B cell (primary cell): ENCODE measurements around the gene EPB41. TPM values are rescaled to one million over a fixed set of nuclear protein-coding genes. Genes with fewer than 3 reads are reported as not detected.
"Not testable (repeated sequence)": the region's sequence is repeated elsewhere in the genome, so short reads cannot be mapped to it uniquely, and the experiment has no call there.

ENCODE experiments used
- ATAC-seq: fragments of 200-7000 bp; cut with Tn5 transposase; one replicate; pipeline ENCODE4 v1.10.0; 2021; ENCODE audit warnings: low read depth, mild to moderate bottlenecking, moderate number of reproducible peaks, moderate library complexity
- CTCF ChIA-PET: fragments of 350-600 bp; sonication (Branson Sonifier 250); formaldehyde crosslinking; loops from one replicate; lab custom pipeline; 2021; ENCODE audit warnings: antibody characterized with exemption, inconsistent platforms; lab: Charles Lee
- POLR2A ChIA-PET: fragments of 350-600 bp; sonication (Branson Sonifier 250); formaldehyde crosslinking; loops from one replicate; lab custom pipeline; 2021; ENCODE audit warnings: antibody characterized with exemption; lab: Charles Lee
- DNase-seq: peaks from one replicate; pipeline ENCODE4 v3.0.0; 2013
- H2AFZ ChIP-seq: 2 replicates; pipeline ENCODE4 v1.6.1; 2012; ENCODE audit warnings: mild to moderate bottlenecking, low read depth, low read length; ENCODE audit not compliant: insufficient read depth, poor library complexity, severe bottlenecking
- H3K27ac ChIP-seq, 2 donors: 1 replicate in 1 of 2; 2 replicates in 1 of 2; pipeline ENCODE4 v1.5.1; 2012 to 2013; ENCODE audit warnings: low read length in 2 of 2, mild to moderate bottlenecking in 2 of 2, moderate library complexity in 1 of 2
- H3K27me3 ChIP-seq, 4 experiments: fragments of 200-600 bp in 1 of 4; sonication (generic) in 1 of 4; replicated peaks in 1 of 4; 1 replicate in 2 of 4; 2 replicates in 2 of 4; pipeline versions ENCODE4 v1.6.1 to v1.7.0; 2013 to 2016; ENCODE audit warnings: low read length in 3 of 4, mild to moderate bottlenecking in 2 of 4, mixed read lengths in 1 of 4, moderate library complexity in 1 of 4; ENCODE audit not compliant: insufficient read depth in 4 of 4, control insufficient read depth in 3 of 4; ENCODE audit errors: control extremely low read depth in 1 of 4
- H3K36me3 ChIP-seq, 2 experiments: replicated peaks in 1 of 2; 1 replicate in 1 of 2; 2 replicates in 1 of 2; pipeline versions ENCODE4 v1.6.1 to v1.7.1; 2013; ENCODE audit warnings: low read length in 1 of 2; ENCODE audit not compliant: insufficient read depth in 2 of 2, control insufficient read depth in 1 of 2; ENCODE audit errors: control extremely low read depth in 1 of 2, extremely low read depth in 1 of 2
- H3K4me1 ChIP-seq, 2 donors: fragments of 200-600 bp in 1 of 2; sonication (generic) in 1 of 2; 1 replicate in 1 of 2; 2 replicates in 1 of 2; pipeline versions ENCODE4 v1.5.1 to v1.6.1; 2013 to 2017; ENCODE audit warnings: low read length in 2 of 2; ENCODE audit not compliant: control insufficient read depth in 2 of 2, insufficient read depth in 2 of 2
- H3K4me2 ChIP-seq: replicated peaks from 2 replicates; pipeline ENCODE3; 2012; ENCODE audit warnings: mild to moderate bottlenecking, low read depth, low read length; ENCODE audit not compliant: poor library complexity, severe bottlenecking
- H3K4me3 ChIP-seq, 5 experiments: fragments of 200-600 bp in 1 of 5; sonication (generic) in 1 of 5; 1 replicate in 3 of 5; 2 replicates in 2 of 5; pipeline versions ENCODE4 v1.5.1 to v1.7.0; 2011 to 2016; ENCODE audit warnings: low read length in 4 of 5, mild to moderate bottlenecking in 4 of 5, low read depth in 2 of 5, control low read depth in 1 of 5, moderate library complexity in 1 of 5; ENCODE audit not compliant: insufficient read depth in 1 of 5; ENCODE audit errors: control extremely low read depth in 1 of 5, extremely low read depth in 1 of 5
- H3K79me2 ChIP-seq: fragments of 200-600 bp; sonication (generic); one replicate; pipeline ENCODE4 v1.6.0; 2016; ENCODE audit warnings: low read length; ENCODE audit not compliant: control insufficient read depth, insufficient read depth
- H3K9ac ChIP-seq: fragments of 200-600 bp; sonication (generic); 2 replicates; pipeline ENCODE4 v1.6.1; 2017; ENCODE audit warnings: mild to moderate bottlenecking, low read length, moderate library complexity
- H3K9me3 ChIP-seq, 3 donors: one replicate each; pipeline versions ENCODE4 v1.6.1 to v1.7.1; 2013; ENCODE audit warnings: low read length in 2 of 3; ENCODE audit not compliant: control insufficient read depth in 2 of 3, insufficient read depth in 1 of 3; ENCODE audit errors: control extremely low read depth in 1 of 3
- H4K20me1 ChIP-seq: 2 replicates; pipeline ENCODE4 v1.6.0; 2012; ENCODE audit warnings: mild to moderate bottlenecking, low read length; ENCODE audit not compliant: insufficient read depth, control insufficient read depth, poor library complexity, severe bottlenecking
- H3K27ac Mint-ChIP-seq: one replicate; pipeline ENCODE4 v1.8.0; 2021; ENCODE audit warnings: mixed read lengths
- H3K27me3 Mint-ChIP-seq: one replicate; pipeline ENCODE4 v1.8.0; 2021; ENCODE audit warnings: mixed read lengths
- H3K4me1 Mint-ChIP-seq: one replicate; pipeline ENCODE4 v1.8.0; 2021; ENCODE audit warnings: mixed read lengths
- H3K4me3 Mint-ChIP-seq: one replicate; pipeline ENCODE4 v1.8.0; 2021; ENCODE audit warnings: mixed read lengths
- H3K9me3 Mint-ChIP-seq: one replicate; pipeline ENCODE4 v1.8.0; 2022; ENCODE audit warnings: mixed read lengths; ENCODE audit not compliant: insufficient read depth
- CTCF ChIP-seq: fragments of 200-600 bp; IDR thresholded peaks from one replicate; pipeline ENCODE4 v1.8.0; 2022; ENCODE audit warnings: antibody characterized with exemption, mild to moderate bottlenecking
- EZH2 ChIP-seq: IDR thresholded peaks from 2 replicates; pipeline ENCODE4 v1.6.1; 2012; ENCODE audit warnings: borderline replicate concordance, low read depth, mild to moderate bottlenecking, moderate library complexity, low read length; ENCODE audit not compliant: insufficient read depth, poor library complexity, severe bottlenecking
- WGBS: methylation state at CpG from one replicate; pipeline ENCODE4 v1.1.5; 2013; ENCODE audit warnings: missing lambda C conversion rate; ENCODE audit not compliant: insufficient coverage; 5-methylcytosine and 5-hydroxymethylcytosine counted together
- intact Hi-C: fragments of 100-400 bp; cut with micrococcal nuclease; formaldehyde crosslinking; loops from one replicate; pipeline ENCODE4 v1.10.0; 2022
- polyA plus RNA-seq: library from polyadenylated mRNA; depleted of rRNA; stranded (reverse); fragments of >200 nt; gene quantifications from 2 replicates; pipeline ENCODE4 v1.2.3, GENCODE V29; 2012
- total RNA-seq, 2 donors: library from RNA; stranded (reverse); fragments of 120-200 nt in 1 of 2; gene quantifications; 1 replicate in 1 of 2; 2 replicates in 1 of 2; pipeline versions ENCODE4 v1.2.3 to v1.2.4, GENCODE V29; 2013 to 2022

EPB41 gene
- total and polyA plus RNA-seq, 2 donors (not counting 1 experiment from before 2014, with no cell fraction given) = 45.8 to 186 TPM

- no peaks in the 10 kb centered on the region for H3K27me3 Mint-ChIP-seq
- Histone ChIP-seq H3K4me3 (no peak overlapping the region), H4K20me1 (peaks cover 6% of the 10 kb centered on the region), H3K27ac (no peak overlapping the region), H3K4me1 (no peaks in the 10 kb centered on the region), H3K36me3 (peaks cover 3 to 29% of the 10 kb centered on the region in 2 experiments), H3K27me3 (no peaks in the 10 kb centered on the region), H3K9ac (no peak overlapping the region), H3K4me2 (no peak overlapping the region), H3K79me2 (peaks cover 5% of the 10 kb centered on the region), H2AFZ (no peak overlapping the region), H3K9me3 (no peaks in the 10 kb centered on the region)
- ATAC-seq = no peak
- H3K27ac Mint-ChIP-seq = no peak overlapping the region
- TF ChIP-seq CTCF = no peak
- no peak for TF ChIP-seq EZH2
- no peaks in the 10 kb centered on the region for H3K4me1 Mint-ChIP-seq
- intact Hi-C loops = no loop called here
- no peak for DNase-seq
- POLR2A ChIA-PET = no interaction called here
- H3K4me3 Mint-ChIP-seq = no peak overlapping the region
- no peaks in the 10 kb centered on the region for H3K9me3 Mint-ChIP-seq
- CTCF ChIA-PET = no interaction called here
These were observed 176.7 kb downstream of the EPB41 start for GRCh38 chr1:29090937-29091618.

GRCh38 chr1:29092704-29093103 lies 178.3 kb downstream of the EPB41 start:
- ATAC-seq, H3K27me3 ChIP-seq, H3K9me3 ChIP-seq, H3K4me3 Mint-ChIP-seq, H3K9me3 Mint-ChIP-seq, H3K27ac Mint-ChIP-seq, H3K4me3 ChIP-seq, H3K4me2 ChIP-seq, DNase-seq, H3K27me3 Mint-ChIP-seq, H3K9ac ChIP-seq, intact Hi-C loops, H3K4me1 Mint-ChIP-seq, H3K79me2 ChIP-seq, H2AFZ ChIP-seq, H3K27ac ChIP-seq, POLR2A ChIA-PET, H3K4me1 ChIP-seq: not testable (repeated sequence)
- CTCF ChIA-PET = interaction anchor here (1.1 kb wide), 1 partner anchor 14 kb away, joined by 3 read pairs; no protein-coding TSS in a partner anchor
- peaks cover 16% of the 10 kb centered on the region for H4K20me1 ChIP-seq
- no CpG with 5 or more reads among the region's 5 CpGs for WGBS
- H3K36me3 ChIP-seq = peaks cover 10 to 41% of the 10 kb centered on the region in 2 experiments
